ENCODE data around the gene INSYN2B.

Gene INSYN2B

GRCh38 chr5:169817031-169817430 is 163.3 kb downstream of the INSYN2B start:
- DNase-seq, result no peak
- intact Hi-C loops (cut with DNase I), result no loop called here

GRCh38 chr5:169814522-169814921 is 165.8 kb downstream of the INSYN2B start:
- no peak for DNase-seq

More at GRCh38 chr5:169814522-169814921, 165.8 kb downstream of the INSYN2B start:
- intact Hi-C loops (cut with DNase I), result no loop called here

Data from posterior cingulate gyrus (tissue), 11 donors.